Activated CD4-positive, alpha-beta memory T cell treated with anti-CD3 and anti-CD28 coated beads, Interleukin-2, amount 10 ng/mL, durations not matched to agents 7 days and 5 days (primary cell): Measurements from ENCODE around the gene SIGLEC10. TPM values are rescaled to one million over a fixed set of nuclear protein-coding genes. Genes with fewer than 3 reads are reported as not detected.

Experiments
- CTCF ChIA-PET: fragments of 350-600 bp; sonication (Branson Sonifier 250); formaldehyde crosslinking; loops from one replicate; lab custom pipeline; 2021; ENCODE audit warnings: antibody characterized with exemption, inconsistent platforms; lab: Charles Lee
- POLR2A ChIA-PET: fragments of 350-600 bp; sonication (Branson Sonifier 250); formaldehyde crosslinking; loops from one replicate; lab custom pipeline; 2021; ENCODE audit warnings: antibody characterized with exemption; lab: Charles Lee
- DNase-seq: peaks from one replicate; pipeline ENCODE4 v3.0.0-alpha.2; 2020
- H3K27ac Mint-ChIP-seq: one replicate; pipeline ENCODE4 v1.8.0; 2021; ENCODE audit warnings: mild to moderate bottlenecking, mixed read lengths
- H3K27me3 Mint-ChIP-seq: one replicate; pipeline ENCODE4 v1.8.0; 2021; ENCODE audit warnings: mixed read lengths
- H3K36me3 Mint-ChIP-seq: one replicate; pipeline ENCODE4 v1.8.0; 2021; ENCODE audit warnings: low read depth, mixed read lengths
- H3K4me1 Mint-ChIP-seq: one replicate; pipeline ENCODE4 v1.8.0; 2021; ENCODE audit warnings: mixed read lengths
- H3K4me3 Mint-ChIP-seq: one replicate; pipeline ENCODE4 v1.8.0; 2021; ENCODE audit warnings: mild to moderate bottlenecking, mixed read lengths
- H3K9me3 Mint-ChIP-seq: one replicate; pipeline ENCODE4 v1.8.0; 2021; ENCODE audit warnings: mixed read lengths
- total RNA-seq, 2 experiments: library from RNA; stranded (reverse); gene quantifications; one replicate each; pipeline ENCODE4 v1.2.3, GENCODE V29; 2021

Gene SIGLEC10
- total RNA-seq, 2 experiments from 2014 or later, result 0.45 to 0.88 TPM

DNA sequence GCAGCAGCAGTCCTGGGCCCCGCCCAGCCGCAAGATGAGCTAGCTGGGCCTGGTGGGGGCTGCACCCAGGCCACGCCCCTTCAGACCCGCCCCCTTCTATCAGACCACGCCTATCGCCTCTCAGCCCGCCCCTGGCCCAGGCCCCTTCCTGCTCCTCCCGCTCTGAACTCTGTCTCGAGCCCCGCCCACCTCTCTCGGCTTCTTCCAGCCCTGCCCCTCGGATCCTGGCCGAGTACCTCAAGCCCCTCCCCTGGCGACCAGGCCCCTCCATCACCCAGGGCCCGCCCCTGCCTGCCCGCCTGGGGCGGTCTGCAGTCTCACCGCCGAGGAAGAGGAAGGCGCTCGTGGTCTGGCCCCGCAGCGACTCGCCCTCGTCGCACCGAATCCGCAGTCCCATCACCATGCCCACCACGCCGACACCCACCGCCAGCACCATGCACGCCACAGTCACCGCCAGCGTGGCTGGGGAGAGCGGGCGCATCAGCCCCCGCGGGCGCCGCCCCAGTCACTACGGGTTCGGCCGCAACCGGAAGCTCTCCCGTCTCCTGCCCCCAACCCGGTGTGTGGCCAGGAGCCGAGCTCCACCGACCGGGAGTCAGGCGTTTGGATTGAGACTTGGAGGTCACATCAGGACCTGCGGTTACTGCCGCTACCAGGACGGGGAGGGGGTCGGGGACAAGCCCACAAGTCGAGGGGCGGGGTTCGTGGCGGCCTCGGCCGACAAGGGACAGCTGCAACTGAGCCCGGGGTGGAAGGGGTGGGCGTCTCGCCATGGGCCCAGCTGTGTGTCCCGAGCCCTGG is 49.7 kb downstream of the SIGLEC10 start:
- no peaks in the 10 kb centered on the region for H3K27me3 Mint-ChIP-seq
- ChIA-PET CTCF (interaction anchor here (1.1 to 3.1 kb wide), 4 partner anchors 8 to 28 kb away, joined by 3 to 15 read pairs (median 8); no protein-coding TSS in a partner anchor), POLR2A (interaction anchor here (0.8 to 8.4 kb wide), 10 partner anchors 8 to 42 kb away, joined by 3 to 207 read pairs (median 4); partner anchors contain the start of gene VSIG10L)
- H3K36me3 Mint-ChIP-seq, result peaks cover 43% of the 10 kb centered on the region
- peaks cover 76% of the 10 kb centered on the region for H3K4me1 Mint-ChIP-seq
- peak overlapping the region; percentile 100 for H3K27ac Mint-ChIP-seq
- DNase-seq, result peak; percentile 99
- H3K4me3 Mint-ChIP-seq, result peak overlapping the region; percentile 95
- no peaks in the 10 kb centered on the region for H3K9me3 Mint-ChIP-seq

DNA sequence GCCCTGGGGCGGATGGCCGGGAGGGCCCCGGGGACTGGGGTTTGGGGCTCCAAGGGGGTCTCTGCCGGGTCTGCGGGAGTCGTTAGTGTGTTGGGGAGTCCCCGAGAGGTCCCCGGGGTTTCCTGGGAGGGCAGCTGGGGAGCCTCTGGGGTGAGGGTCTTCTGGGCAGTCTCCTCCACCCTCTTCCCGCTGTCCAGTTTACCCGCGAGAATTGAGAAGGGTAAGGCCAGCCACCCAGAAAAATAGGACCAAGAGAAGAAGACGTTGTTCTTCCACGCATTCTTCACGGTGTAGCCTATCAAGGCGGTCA is 50.2 kb downstream of the SIGLEC10 start:
- Mint-ChIP-seq H3K9me3 (no peaks in the 10 kb centered on the region), H3K4me3 (peak overlapping the region; percentile 95), H3K27ac (peak overlapping the region; percentile 100), H3K36me3 (peaks cover 43% of the 10 kb centered on the region), H3K27me3 (no peaks in the 10 kb centered on the region), H3K4me1 (peaks cover 76% of the 10 kb centered on the region)
- peak; percentile 51 for DNase-seq
- CTCF ChIA-PET, result interaction anchor here (0.6 to 3.1 kb wide), 5 partner anchors 9 to 208 kb away, joined by 3 to 15 read pairs (median 6); no protein-coding TSS in a partner anchor
- POLR2A ChIA-PET, result interaction anchor here (1.0 to 8.4 kb wide), 7 partner anchors 9 to 42 kb away, joined by 3 to 207 read pairs (median 6); partner anchors contain the start of gene VSIG10L

DNA sequence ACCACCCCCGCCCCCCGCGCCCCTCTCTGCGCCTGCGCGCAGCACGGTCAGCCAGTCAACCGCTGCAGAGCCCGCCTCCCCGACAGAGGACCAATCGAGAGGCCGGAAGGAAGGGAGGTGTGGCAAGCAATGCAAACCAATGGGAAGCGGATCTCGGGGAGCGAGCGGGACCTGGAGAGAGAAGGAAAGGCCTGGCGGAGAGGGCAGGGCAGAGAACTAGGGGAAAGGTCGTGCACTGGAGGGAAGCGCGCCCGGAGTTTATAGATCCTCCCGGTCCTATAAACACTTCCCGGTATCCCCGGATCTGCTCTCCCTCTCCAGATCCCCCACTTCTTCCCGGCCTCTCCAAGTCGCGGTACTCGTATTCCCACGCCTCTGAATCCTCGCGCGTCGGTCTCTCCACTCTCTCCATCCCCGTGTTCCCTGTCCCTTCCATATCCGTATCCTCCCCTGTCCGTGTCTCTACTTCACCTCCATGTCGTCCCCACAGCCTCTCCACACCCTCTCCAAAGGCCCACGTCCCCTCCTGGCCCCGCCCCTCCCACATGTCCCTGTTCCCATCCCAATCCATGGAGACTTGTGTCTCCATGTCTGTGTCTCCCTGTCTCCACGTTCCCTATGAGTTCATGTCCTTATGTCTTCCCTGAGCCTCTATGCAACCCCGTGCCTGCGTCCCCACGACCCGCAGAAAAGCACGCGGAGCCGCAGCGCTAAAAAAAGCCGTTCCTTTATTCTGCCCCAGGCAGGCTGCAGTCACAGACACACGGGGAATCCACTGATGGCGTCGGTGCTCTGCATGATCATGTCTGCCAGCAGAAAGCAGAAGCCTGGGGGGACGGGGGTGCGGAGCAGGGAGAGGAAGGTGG is 50.8 kb downstream of the SIGLEC10 start:
- peaks cover 75% of the 10 kb centered on the region for H3K4me1 Mint-ChIP-seq
- H3K9me3 Mint-ChIP-seq, result no peaks in the 10 kb centered on the region
- ChIA-PET CTCF (interaction anchor here (0.5 to 3.1 kb wide), 7 partner anchors 15 to 207 kb away, joined by 3 to 15 read pairs (median 7); no protein-coding TSS in a partner anchor), POLR2A (interaction anchor here (1.3 to 8.4 kb wide), 10 partner anchors 9 to 29 kb away, joined by 3 to 207 read pairs (median 6); partner anchors contain the start of gene VSIG10L)
- no peaks in the 10 kb centered on the region for H3K27me3 Mint-ChIP-seq
- peaks cover 39% of the 10 kb centered on the region for H3K36me3 Mint-ChIP-seq
- peak; percentile 95 for DNase-seq
- H3K4me3 Mint-ChIP-seq, result peak overlapping the region; percentile 95
- H3K27ac Mint-ChIP-seq, result peak overlapping the region; percentile 100

DNA sequence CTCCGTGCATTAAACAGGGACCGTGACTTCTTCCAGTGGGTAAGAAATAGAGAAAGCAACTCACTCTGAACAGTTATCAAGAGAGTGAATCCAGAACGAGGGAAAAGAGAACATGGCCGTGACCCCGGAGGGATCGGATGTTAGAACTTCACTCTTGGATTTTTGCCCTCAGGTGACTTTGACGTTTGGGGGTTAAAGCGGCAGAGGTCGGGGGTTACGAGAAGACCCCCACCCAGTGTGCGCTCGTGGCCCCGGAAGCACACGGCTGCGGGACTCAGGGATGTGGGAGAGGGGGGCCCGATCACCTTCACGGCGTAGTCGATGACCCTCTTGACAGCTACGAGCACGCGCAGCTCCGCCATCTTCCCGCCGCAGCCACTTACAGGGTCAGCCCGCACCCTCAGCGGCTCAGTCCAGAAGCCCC is 51.5 kb downstream of the SIGLEC10 start, which contains the start of gene ETFB:
TSS of gene ETFB (minus strand) at position 424 of the 424 bp plus-strand sequence. CDS start at position 362, 62 bp downstream.
- Mint-ChIP-seq H3K4me3 (peak within 1 kb of the TSS; percentile 95), H3K27me3 (no peaks in the 10 kb centered on the region), H3K4me1 (peaks cover 71% of the 10 kb centered on the region), H3K36me3 (peaks cover 33% of the 10 kb centered on the region), H3K9me3 (no peaks in the 10 kb centered on the region), H3K27ac (peak within 1 kb of the TSS; percentile 100)
- ChIA-PET POLR2A (interaction anchor here (1.1 to 2.9 kb wide), 9 partner anchors 10 to 42 kb away, joined by 3 to 35 read pairs (median 5); partner anchors contain the start of gene VSIG10L), CTCF (interaction anchor here (0.5 to 1.7 kb wide), 8 partner anchors 10 to 72 kb away, joined by 3 to 10 read pairs (median 4); no protein-coding TSS in a partner anchor)
- no peak for DNase-seq

DNA sequence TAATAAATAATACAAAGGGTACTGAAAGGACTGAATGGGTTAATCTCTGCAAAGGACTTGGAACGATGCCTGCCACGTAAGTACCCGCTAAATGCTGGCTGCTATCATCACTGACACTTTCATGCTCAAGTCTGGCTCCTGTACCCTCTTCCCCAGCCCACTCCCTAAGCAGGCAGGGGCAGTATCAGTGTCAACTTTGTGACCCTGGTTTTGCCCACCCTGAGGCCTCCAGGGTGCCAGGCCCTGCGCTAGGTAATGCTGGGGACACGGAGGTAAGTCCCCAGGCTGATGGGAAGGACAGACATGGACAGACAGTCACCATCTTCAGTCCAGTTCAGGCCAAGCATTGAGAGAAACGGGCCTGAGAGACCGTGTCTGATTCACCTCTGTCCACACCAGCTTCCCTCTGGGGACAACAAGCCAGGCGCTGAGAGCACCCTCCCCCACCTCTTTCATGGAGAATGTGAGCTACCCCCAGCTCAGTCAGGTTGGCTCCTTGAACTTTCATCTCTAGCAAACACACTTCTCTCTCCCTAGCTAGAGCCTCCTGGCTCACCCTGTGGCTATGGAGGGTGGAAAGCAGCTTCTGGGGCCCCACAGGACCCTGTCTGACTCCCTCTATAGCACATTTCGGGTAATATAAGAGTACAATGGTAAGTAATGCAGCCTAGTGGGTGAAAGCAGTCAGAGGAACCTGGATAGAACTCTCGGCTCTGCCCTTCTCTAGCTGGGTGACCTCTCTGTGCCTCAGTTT is 52.1 kb downstream of the SIGLEC10 start:
- peak overlapping the region; percentile 95 for H3K4me3 Mint-ChIP-seq
- peaks cover 27% of the 10 kb centered on the region for H3K36me3 Mint-ChIP-seq
- no peaks in the 10 kb centered on the region for H3K27me3 Mint-ChIP-seq
- ChIA-PET CTCF (interaction anchor here (0.5 to 1.7 kb wide), 8 partner anchors 9 to 72 kb away, joined by 3 to 10 read pairs (median 4); no protein-coding TSS in a partner anchor), POLR2A (interaction anchor here (0.7 to 2.9 kb wide), 10 partner anchors 9 to 207 kb away, joined by 3 to 35 read pairs (median 5); partner anchors contain the start of gene VSIG10L)
- DNase-seq, result peak; percentile 26
- no peaks in the 10 kb centered on the region for H3K9me3 Mint-ChIP-seq
- H3K4me1 Mint-ChIP-seq, result peaks cover 68% of the 10 kb centered on the region
- peak overlapping the region; percentile 100 for H3K27ac Mint-ChIP-seq

DNA sequence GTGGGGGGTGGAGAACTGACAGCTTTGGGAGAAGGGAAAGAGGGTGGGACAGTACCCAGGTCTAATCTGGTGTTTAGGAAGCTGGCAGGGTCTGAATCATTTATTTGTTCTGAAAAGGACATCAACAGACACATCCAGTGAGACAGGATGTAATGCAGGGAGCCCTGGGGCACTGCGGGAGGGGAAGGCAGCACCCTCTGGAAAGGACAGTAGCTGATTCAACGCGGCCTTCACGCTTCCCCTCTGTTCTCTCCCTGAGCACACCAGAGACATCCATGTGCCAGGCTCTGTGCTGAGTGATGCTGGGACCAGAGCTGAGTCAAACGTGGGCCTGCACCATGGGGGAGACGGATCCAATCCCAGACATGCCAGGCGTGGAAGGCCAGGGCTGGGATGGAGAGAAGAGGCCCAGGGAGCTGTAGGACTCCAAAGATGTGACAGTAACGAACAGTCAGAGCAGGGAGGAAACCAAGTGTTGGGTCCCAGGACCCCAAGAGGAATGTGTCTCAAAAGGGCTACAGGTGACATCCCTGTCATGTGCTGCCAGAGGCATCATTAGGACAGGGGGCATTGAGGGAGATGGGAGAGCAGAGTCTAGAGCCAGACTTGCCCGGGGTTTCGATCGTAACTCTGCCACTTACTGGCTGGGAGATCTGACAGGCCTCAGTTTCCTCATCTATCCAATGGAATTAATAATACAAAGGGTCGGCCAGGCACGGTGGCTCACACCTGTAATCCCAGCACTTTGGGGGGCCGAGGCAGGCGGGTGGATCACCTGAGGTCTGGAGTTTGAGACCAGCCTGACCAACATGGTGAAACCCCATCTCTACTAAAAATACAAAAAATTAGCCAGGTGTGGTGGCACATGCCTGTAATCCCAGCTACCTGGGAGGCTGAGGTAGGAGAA is 53.0 kb downstream of the SIGLEC10 start:
- peaks cover 64% of the 10 kb centered on the region for H3K4me1 Mint-ChIP-seq
- H3K36me3 Mint-ChIP-seq, result peaks cover 23% of the 10 kb centered on the region
- H3K27ac Mint-ChIP-seq, result peak overlapping the region; percentile 44
- ChIA-PET POLR2A (interaction anchor here (0.7 to 2.9 kb wide), 6 partner anchors 8 to 206 kb away, joined by 3 to 35 read pairs (median 5); partner anchors contain the start of gene NKG7), CTCF (interaction anchor here (1.0 to 1.3 kb wide), 2 partner anchors 25 to 43 kb away, joined by 4 read pairs; no protein-coding TSS in a partner anchor)
- H3K9me3 Mint-ChIP-seq, result no peaks in the 10 kb centered on the region
- H3K27me3 Mint-ChIP-seq, result no peaks in the 10 kb centered on the region
- peak overlapping the region; percentile 61 for H3K4me3 Mint-ChIP-seq
- DNase-seq, result no peak

DNA sequence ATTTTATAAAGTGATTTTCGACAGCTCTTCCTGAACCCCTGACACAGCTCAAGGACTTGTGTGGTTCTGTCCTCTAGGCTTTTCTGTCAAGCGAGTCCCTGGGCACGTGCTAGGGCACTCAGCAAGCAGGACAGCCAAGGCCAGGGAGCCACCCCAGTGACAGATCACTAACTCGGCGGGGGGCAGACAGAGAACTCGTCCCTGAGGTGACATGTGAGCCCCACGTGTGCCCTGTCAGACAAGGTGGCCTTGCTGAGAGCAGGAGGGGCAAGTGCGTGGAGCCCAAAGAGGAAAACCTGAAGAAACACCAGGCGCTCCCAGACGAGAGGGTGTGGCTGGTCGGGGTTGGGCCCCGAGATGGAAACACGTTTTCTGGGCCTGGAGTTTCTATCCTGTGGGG is 56.2 kb downstream of the SIGLEC10 start:
- Mint-ChIP-seq H3K36me3 (peaks cover 20% of the 10 kb centered on the region), H3K4me1 (peaks cover 55% of the 10 kb centered on the region), H3K27me3 (no peaks in the 10 kb centered on the region), H3K27ac (no peak overlapping the region), H3K9me3 (no peaks in the 10 kb centered on the region), H3K4me3 (no peak overlapping the region)
- no peak for DNase-seq
- ChIA-PET CTCF (interaction anchor here (1.2 kb wide), 1 partner anchor 60 kb away, joined by 3 read pairs; no protein-coding TSS in a partner anchor), POLR2A (no interaction called here)

Other genes starting within 250 kb of the SIGLEC10 start
- gene CD33, start 192.6 kb downstream of the SIGLEC10 start, total RNA-seq, result 10 to 100 TPM; 21.1 to 23.7 TPM
- gene SIGLECL1, start 166.6 kb downstream of the SIGLEC10 start, total RNA-seq, result under 1 TPM in 1 of 2 experiments, not detected in 1; 0.18 TPM
- under 1 TPM; 0.68 to 0.81 TPM for gene IGLON5, start 106.0 kb downstream of the SIGLEC10 start, total RNA-seq
- 1 to 10 TPM; 2.3 to 2.5 TPM for gene VSIG10L, start 75.5 kb downstream of the SIGLEC10 start, total RNA-seq
- 100 to 1,000 TPM; 126 to 131 TPM for gene ETFB, start 51.3 kb downstream of the SIGLEC10 start, total RNA-seq
- gene CLDND2, start 48.6 kb downstream of the SIGLEC10 start, total RNA-seq, result 1 to 10 TPM; 6.4 to 8.2 TPM
- 100 to 1,000 TPM; 417 to 428 TPM for gene NKG7, start 45.0 kb downstream of the SIGLEC10 start, total RNA-seq
- gene LIM2, start 29.7 kb downstream of the SIGLEC10 start, total RNA-seq, result not detected
- gene C19orf84, start 27.1 kb downstream of the SIGLEC10 start, total RNA-seq, result not detected
- gene SIGLEC8, start 40.8 kb upstream of the SIGLEC10 start, total RNA-seq, result not detected
- not detected for gene CEACAM18, start 60.9 kb upstream of the SIGLEC10 start, total RNA-seq
- gene SIGLEC12, start 84.2 kb upstream of the SIGLEC10 start, total RNA-seq, result under 1 TPM; 0.35 to 0.43 TPM
- gene SIGLEC6, start 114.0 kb upstream of the SIGLEC10 start, total RNA-seq, result under 1 TPM; 0.15 to 0.48 TPM
- gene ZNF175, start 153.6 kb upstream of the SIGLEC10 start, total RNA-seq, result 1 to 10 TPM; 5.5 to 7.1 TPM
- not detected for gene SIGLEC5, start 212.8 kb upstream of the SIGLEC10 start, total RNA-seq
- not detected for gene SIGLEC14, start 229.2 kb upstream of the SIGLEC10 start, total RNA-seq